Lower leg skin (tissue), 3 donors: Measurements from ENCODE around the gene RMI2.

Experiments used
- POLR2A ChIP-seq, 2 donors: fragments of 450-650 bp; IDR thresholded peaks; one replicate each; pipeline ENCODE4 v1.6.1; 2016 to 2017; ENCODE audit warnings: antibody characterized with exemption in 2 of 2, mild to moderate bottlenecking in 1 of 2, moderate library complexity in 1 of 2
- TF ChIP-seq, protein P1 (sequence below), 3 donors: fragments of 450-650 bp; IDR thresholded peaks; one replicate each; pipeline ENCODE4 v1.5.1; 2016; ENCODE audit warnings: antibody characterized with exemption in 3 of 3, mild to moderate bottlenecking in 3 of 3, moderate library complexity in 2 of 3

DNA sequence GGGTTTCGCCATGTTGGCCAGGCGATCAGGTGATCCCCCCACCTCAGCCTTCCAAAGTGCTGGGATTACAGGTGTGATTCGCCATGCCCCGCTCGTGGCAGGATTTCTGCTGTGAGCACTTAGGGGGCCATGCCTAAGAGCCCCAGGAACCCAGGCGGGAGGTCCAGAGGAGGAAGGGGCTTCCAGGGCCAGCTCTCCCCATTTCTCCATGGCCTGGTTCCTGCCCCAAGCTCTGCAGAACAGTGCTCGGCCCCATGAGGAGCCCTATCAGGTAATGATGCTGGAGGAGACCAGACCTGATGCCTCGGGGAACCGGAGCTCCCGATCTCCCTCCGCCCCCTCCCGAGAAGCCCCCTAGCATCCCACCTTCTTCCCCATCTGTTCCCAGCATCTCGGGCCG is 53.6 kb downstream of the RMI2 start:
- TF ChIP-seq POLR2A (IDR thresholded peaks at IDR 0.05), result no peak
- TF ChIP-seq, protein P1, sequence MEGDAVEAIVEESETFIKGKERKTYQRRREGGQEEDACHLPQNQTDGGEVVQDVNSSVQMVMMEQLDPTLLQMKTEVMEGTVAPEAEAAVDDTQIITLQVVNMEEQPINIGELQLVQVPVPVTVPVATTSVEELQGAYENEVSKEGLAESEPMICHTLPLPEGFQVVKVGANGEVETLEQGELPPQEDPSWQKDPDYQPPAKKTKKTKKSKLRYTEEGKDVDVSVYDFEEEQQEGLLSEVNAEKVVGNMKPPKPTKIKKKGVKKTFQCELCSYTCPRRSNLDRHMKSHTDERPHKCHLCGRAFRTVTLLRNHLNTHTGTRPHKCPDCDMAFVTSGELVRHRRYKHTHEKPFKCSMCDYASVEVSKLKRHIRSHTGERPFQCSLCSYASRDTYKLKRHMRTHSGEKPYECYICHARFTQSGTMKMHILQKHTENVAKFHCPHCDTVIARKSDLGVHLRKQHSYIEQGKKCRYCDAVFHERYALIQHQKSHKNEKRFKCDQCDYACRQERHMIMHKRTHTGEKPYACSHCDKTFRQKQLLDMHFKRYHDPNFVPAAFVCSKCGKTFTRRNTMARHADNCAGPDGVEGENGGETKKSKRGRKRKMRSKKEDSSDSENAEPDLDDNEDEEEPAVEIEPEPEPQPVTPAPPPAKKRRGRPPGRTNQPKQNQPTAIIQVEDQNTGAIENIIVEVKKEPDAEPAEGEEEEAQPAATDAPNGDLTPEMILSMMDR (IDR thresholded peaks at IDR 0.05), result no peak
